B cell (primary cell): ENCODE results near the gene NR5A1.

Experiments used
- CTCF ChIP-seq: fragments of 200-600 bp; IDR thresholded peaks from one replicate; pipeline ENCODE4 v1.8.0; 2022; ENCODE audit warnings: antibody characterized with exemption, mild to moderate bottlenecking
- EZH2 ChIP-seq: IDR thresholded peaks from 2 replicates; pipeline ENCODE4 v1.6.1; 2012; ENCODE audit warnings: borderline replicate concordance, low read depth, mild to moderate bottlenecking, moderate library complexity, low read length; ENCODE audit not compliant: insufficient read depth, poor library complexity, severe bottlenecking

GRCh38 chr9:124457887-124458431 lies 49.2 kb downstream of the NR5A1 start:
- TF ChIP-seq CTCF = no peak
- TF ChIP-seq EZH2 = no peak
